ENCODE results near the gene PWWP2A.

The PWWP2A gene

DNA sequence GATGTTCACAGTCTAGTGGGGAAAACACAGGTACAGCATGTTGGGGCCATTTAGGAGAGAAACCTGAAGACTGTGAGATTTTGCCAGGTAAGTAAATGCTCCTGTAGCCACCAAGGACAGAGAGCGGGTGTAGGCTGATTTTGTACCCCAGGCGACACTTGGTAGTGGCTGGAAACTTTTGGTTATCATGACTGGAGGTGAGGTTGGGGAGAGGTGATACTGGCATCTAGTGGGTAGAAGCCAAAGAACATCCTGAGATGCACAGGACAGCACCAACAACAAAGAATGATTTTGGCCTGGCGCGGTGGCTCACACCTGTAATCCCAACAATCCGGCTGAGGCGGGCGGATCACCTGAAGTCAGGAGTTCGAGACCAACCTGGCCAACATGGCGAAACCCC lies 38.8 kb upstream of the PWWP2A start:
- H3K9me3 ChIP-seq (ENCODE audit: severe bottlenecking): no peaks in the 10 kb centered on the region
- ATAC-seq (ENCODE audit: low read depth): peak; percentile 61; the same call in 1 of the 3 replicates
- H3K27ac ChIP-seq (ENCODE audit: poor library complexity, severe bottlenecking): no peak overlapping the region

DNA sequence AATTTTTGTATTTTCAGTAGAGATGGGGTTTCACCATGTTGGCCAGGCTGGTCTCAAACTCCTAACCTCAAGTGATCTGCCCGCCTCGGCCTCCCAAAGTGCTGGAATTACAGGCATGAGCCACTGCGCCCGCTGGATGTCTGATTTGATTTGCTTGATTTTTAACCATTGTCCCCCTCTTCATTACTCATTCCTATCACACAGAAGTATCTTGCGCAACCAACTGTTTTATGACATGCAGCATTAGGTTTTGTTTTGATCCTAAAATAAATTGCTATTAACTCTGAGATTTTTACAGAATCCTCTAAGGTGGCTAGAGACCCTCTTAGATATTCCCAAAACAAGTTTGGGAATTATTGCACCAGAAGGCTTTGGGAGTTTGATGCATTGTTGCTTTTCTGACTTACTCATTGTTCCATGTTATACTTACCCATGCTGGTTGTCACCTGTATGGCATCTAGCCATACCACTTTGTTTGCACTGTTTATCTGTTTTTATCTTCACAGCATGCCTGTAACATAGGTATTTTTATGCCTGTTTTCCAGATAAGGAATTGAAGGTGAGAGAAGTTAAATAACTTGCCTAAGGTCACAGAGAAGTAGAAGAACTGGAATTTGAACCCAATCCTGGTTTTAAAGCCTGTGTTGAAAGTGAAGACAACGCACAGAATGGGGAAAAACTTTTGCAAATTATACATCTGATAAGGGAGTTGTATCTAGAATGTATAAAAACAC lies 35.9 kb upstream of the PWWP2A start:
- TF ChIP-seq, protein P1, sequence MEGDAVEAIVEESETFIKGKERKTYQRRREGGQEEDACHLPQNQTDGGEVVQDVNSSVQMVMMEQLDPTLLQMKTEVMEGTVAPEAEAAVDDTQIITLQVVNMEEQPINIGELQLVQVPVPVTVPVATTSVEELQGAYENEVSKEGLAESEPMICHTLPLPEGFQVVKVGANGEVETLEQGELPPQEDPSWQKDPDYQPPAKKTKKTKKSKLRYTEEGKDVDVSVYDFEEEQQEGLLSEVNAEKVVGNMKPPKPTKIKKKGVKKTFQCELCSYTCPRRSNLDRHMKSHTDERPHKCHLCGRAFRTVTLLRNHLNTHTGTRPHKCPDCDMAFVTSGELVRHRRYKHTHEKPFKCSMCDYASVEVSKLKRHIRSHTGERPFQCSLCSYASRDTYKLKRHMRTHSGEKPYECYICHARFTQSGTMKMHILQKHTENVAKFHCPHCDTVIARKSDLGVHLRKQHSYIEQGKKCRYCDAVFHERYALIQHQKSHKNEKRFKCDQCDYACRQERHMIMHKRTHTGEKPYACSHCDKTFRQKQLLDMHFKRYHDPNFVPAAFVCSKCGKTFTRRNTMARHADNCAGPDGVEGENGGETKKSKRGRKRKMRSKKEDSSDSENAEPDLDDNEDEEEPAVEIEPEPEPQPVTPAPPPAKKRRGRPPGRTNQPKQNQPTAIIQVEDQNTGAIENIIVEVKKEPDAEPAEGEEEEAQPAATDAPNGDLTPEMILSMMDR (IDR thresholded peaks at IDR 0.05; ENCODE audit: poor library complexity, severe bottlenecking): no peak
- no peaks in the 10 kb centered on the region for H3K9me3 ChIP-seq (ENCODE audit: severe bottlenecking)
- H3K27me3 ChIP-seq (ENCODE audit: insufficient read depth, poor library complexity, severe bottlenecking): no peaks in the 10 kb centered on the region
- ATAC-seq (ENCODE audit: low read depth) (no peak), DNase-seq (ENCODE audit: low spot score) (no peak)
- no peak overlapping the region for H3K4me3 ChIP-seq (ENCODE audit: severe bottlenecking)
- no peaks in the 10 kb centered on the region for H3K36me3 ChIP-seq (ENCODE audit: low read depth)
- no peak overlapping the region for H3K27ac ChIP-seq (ENCODE audit: poor library complexity, severe bottlenecking)
- no peaks in the 10 kb centered on the region for H3K4me1 ChIP-seq (ENCODE audit: insufficient read depth, poor library complexity, severe bottlenecking)

More for the DNA sequence above, 38.8 kb upstream of the PWWP2A start:
- H3K36me3 ChIP-seq (ENCODE audit: low read depth): no peaks in the 10 kb centered on the region
- TF ChIP-seq, protein P1 (IDR thresholded peaks at IDR 0.05; ENCODE audit: poor library complexity, severe bottlenecking): peak; percentile 49
- no peak for DNase-seq (ENCODE audit: low spot score)
- H3K4me1 ChIP-seq (ENCODE audit: insufficient read depth, poor library complexity, severe bottlenecking): no peaks in the 10 kb centered on the region
- no peak overlapping the region for H3K4me3 ChIP-seq (ENCODE audit: severe bottlenecking)
- H3K27me3 ChIP-seq (ENCODE audit: insufficient read depth, poor library complexity, severe bottlenecking): no peaks in the 10 kb centered on the region

DNA sequence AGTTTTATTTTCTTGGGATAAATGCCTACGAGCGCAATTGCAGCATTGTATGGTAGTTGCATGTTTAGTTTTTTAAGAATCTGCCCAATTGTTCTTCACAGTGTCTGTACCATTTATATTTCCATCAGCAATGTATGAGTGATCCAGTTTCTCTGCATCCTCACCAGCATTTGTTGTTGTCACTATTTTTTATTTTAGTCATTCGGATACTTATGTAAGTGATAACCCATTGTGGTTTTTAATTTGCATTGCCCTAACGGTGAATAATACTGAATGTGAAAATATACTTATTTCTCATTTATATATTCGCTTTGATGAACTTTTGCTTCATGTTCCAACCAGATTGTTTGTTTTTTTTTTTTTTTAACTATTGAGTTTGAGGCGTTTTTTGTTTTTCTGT lies 33.7 kb upstream of the PWWP2A start:
- H3K27me3 ChIP-seq (ENCODE audit: insufficient read depth, poor library complexity, severe bottlenecking): no peaks in the 10 kb centered on the region
- H3K9me3 ChIP-seq (ENCODE audit: severe bottlenecking): no peaks in the 10 kb centered on the region
- H3K4me1 ChIP-seq (ENCODE audit: insufficient read depth, poor library complexity, severe bottlenecking): no peaks in the 10 kb centered on the region
- H3K36me3 ChIP-seq (ENCODE audit: low read depth): no peaks in the 10 kb centered on the region
- TF ChIP-seq, protein P1 (IDR thresholded peaks at IDR 0.05; ENCODE audit: poor library complexity, severe bottlenecking): no peak
- no peak overlapping the region for H3K4me3 ChIP-seq (ENCODE audit: severe bottlenecking)
- no peak for DNase-seq (ENCODE audit: low spot score)
- no peak overlapping the region for H3K27ac ChIP-seq (ENCODE audit: poor library complexity, severe bottlenecking)
- ATAC-seq (ENCODE audit: low read depth): no peak

DNA sequence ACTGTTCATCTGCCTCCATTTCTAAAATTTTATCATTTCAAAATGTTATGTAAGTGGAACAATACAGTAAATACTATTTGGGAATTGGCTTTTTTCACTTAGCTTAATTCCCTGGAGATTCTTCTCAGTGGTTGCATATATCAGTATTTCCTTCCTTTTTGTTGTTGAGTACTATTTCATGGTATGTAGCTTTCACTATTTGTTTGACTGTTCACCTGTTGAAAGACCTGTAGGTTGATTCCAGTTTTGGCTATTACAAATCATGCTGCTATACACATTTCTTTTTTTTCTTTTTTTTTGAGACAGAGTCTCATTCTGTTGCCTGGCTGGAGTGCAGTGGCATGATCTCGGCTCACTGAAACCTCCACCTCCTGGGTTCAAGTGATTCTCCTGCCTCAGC lies 33.0 kb upstream of the PWWP2A start:
- Histone ChIP-seq H3K27ac (ENCODE audit: poor library complexity, severe bottlenecking) (no peak overlapping the region), H3K36me3 (ENCODE audit: low read depth) (no peaks in the 10 kb centered on the region), H3K27me3 (ENCODE audit: insufficient read depth, poor library complexity, severe bottlenecking) (no peaks in the 10 kb centered on the region), H3K9me3 (ENCODE audit: severe bottlenecking) (no peaks in the 10 kb centered on the region), H3K4me3 (ENCODE audit: severe bottlenecking) (no peak overlapping the region), H3K4me1 (ENCODE audit: insufficient read depth, poor library complexity, severe bottlenecking) (no peaks in the 10 kb centered on the region)
- TF ChIP-seq, protein P1 (IDR thresholded peaks at IDR 0.05; ENCODE audit: poor library complexity, severe bottlenecking): no peak
- DNase-seq (ENCODE audit: low spot score) (no peak), ATAC-seq (ENCODE audit: low read depth) (no peak)

DNA sequence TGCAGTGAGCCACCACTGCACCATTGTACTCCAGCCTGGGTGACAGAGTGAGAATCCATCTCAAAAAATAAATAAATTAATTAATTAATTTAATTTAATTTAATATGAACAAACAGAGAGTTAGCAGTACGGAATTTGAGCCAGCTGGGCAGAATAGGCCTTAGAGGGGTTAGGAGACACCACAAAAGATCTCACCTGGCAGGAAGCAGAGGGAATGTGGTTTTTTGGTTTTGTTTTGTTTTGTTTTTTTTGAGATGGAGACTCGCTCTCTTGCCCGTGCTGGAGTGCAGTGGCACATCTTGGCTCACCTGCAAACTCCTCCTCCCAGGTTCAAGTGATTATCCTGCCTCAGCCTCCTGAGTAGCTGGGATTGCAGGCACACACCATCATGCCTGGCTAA lies 31.8 kb upstream of the PWWP2A start:
- no peaks in the 10 kb centered on the region for H3K9me3 ChIP-seq (ENCODE audit: severe bottlenecking)
- DNase-seq (ENCODE audit: low spot score) (no peak), ATAC-seq (ENCODE audit: low read depth) (no peak)
- no peak overlapping the region for H3K27ac ChIP-seq (ENCODE audit: poor library complexity, severe bottlenecking)
- H3K36me3 ChIP-seq (ENCODE audit: low read depth): no peaks in the 10 kb centered on the region
- H3K27me3 ChIP-seq (ENCODE audit: insufficient read depth, poor library complexity, severe bottlenecking): no peaks in the 10 kb centered on the region
- no peaks in the 10 kb centered on the region for H3K4me1 ChIP-seq (ENCODE audit: insufficient read depth, poor library complexity, severe bottlenecking)
- TF ChIP-seq, protein P1 (IDR thresholded peaks at IDR 0.05; ENCODE audit: poor library complexity, severe bottlenecking): no peak
- H3K4me3 ChIP-seq (ENCODE audit: severe bottlenecking): no peak overlapping the region

Measured in RWPE2 (cell line).